Activated CD4-positive, CD25-positive, alpha-beta regulatory T cell treated with anti-CD3 and anti-CD28 coated beads, Interleukin-2, amount 50 U/mL, for 72 hours (primary cell): ENCODE data around the gene ABI3.
A peak's percentile ranks its signal among the peaks of the same experiment; 100 is the strongest.

ENCODE experiments used
- DNase-seq: peaks from one replicate; pipeline ENCODE4 v3.0.0; 2021

The ABI3 gene

DNA sequence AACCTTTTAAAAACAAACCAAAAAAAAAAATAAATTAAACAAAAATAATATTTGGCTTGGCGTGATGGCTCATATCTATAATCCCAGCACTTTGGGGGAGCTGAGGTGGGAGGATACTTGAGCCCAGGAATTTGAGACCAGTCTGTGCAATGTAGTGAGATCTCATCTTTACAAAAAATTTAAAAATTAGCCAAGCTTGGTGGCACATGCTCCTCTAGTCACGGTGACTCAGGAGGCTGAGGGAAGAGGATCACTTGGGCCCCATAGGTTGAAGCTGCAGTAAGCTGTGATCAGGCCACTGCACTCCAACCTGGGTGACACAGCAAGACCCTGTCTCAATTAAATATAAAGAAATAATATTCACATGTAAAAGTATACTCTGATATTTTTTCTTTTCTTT, 12.3 kb upstream of the ABI3 start:
- no peak for DNase-seq

GRCh38 chr17:49200423-49201083, 10.0 kb upstream of the ABI3 start:
- no peak for DNase-seq

- DNase-seq: no peak
Observed at GRCh38 chr17:49201481-49201927, 9.0 kb upstream of the ABI3 start.

DNA sequence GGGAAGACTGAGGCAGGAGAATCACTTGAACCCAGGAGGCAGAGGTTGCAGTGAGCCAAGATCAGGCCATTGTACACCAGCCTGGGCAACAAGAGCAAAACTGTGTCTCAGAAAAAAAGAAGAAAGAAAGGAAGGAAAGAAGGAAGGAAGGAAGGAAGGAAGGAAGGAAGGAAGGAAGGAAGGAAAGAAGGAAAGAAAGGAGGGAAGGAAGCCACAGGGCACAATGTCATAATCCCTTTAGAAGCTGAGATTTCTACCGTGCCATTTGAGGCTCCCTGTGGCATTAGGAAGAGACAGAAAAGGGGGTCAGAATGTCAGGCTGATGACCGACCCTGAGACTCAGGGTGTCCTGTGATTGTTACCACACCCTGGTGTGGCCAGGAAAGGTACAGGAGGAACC, 6.7 kb upstream of the ABI3 start:
- no peak for DNase-seq

- DNase-seq: no peak
Observed at GRCh38 chr17:49204516-49204915, 6.0 kb upstream of the ABI3 start.

DNA sequence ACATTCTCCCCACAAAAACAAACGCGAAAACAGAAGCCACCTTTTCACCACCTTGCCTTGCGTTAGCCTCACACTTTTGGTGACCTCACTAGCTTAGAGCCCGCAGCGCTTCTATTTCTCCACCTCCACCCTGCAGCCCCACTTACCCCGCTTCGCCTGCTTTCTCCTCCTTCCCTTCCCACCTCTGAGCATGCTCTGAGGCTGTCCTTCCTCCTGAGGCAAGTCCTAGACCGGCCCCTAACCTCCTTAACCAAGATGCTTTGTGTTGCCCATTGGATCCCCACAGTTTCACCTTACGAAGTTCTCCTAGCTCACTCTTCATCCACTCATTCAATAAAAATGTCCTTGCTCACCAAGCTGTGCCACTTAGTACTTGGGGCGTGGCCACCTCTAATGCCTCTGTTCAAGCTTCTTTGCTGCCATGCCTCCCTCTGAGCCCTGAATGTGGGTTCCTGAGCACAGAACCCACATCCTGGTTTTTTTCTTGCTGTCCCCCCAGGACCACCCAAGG, 1.4 kb upstream of the ABI3 start:
- DNase-seq: no peak

DNA sequence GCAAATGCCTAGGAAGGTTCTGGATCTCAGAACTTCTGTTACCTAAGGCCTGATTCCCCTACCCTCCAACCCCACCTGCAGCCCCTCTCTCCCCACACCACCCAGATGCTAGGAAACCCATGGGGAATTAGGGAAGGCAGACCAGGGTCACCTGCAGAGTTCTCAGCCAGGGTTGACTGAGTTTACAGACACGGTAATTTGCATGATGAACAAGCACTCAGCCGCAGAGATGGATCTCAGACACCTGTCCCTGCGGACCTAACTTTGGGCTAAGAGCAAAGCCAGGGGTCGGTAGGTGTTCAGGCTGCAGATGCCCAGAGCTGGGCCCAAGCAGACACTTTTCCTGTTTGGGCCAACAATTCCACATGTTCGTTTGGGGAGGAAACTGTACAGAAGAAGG, 2.9 kb downstream of the ABI3 start:
- DNase-seq: no peak

GRCh38 chr17:49213847-49214246, 3.3 kb downstream of the ABI3 start:
- DNase-seq: no peak

DNA sequence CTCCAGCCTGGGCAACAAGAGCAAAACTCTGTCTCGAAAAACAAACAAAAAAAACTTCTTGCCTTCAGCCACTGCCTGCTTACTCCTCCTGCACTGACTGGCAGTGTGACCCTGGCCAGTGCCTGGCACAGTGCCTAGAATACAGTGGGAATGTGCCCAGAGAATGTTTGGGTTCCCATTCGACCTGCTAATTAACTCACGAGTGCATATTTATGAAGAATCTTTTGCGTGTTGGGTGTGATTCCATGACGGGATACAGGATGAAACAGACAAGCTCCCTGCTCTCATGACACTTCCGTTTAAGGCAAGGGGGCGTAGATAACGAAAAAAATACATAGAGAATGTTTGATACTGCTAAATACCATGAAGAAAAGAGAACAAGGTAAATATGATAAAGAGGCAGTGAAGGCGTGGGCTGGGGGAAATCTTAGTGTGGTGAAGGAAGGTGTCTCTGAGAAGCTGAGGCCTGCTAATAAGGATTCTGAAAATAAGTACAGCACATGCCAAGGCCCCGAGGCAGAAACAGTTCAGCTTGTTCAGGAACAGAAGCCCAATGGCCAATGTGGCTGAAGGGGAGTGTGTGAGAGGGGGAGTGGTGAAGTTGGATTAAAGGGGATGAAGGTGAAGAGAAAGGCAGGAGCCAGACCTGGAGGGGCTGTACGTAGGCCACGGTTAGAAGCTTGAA, 4.3 kb downstream of the ABI3 start:
- DNase-seq: no peak

- no peak for DNase-seq
Observed at GRCh38 chr17:49216482-49216881, 6.0 kb downstream of the ABI3 start.

DNA sequence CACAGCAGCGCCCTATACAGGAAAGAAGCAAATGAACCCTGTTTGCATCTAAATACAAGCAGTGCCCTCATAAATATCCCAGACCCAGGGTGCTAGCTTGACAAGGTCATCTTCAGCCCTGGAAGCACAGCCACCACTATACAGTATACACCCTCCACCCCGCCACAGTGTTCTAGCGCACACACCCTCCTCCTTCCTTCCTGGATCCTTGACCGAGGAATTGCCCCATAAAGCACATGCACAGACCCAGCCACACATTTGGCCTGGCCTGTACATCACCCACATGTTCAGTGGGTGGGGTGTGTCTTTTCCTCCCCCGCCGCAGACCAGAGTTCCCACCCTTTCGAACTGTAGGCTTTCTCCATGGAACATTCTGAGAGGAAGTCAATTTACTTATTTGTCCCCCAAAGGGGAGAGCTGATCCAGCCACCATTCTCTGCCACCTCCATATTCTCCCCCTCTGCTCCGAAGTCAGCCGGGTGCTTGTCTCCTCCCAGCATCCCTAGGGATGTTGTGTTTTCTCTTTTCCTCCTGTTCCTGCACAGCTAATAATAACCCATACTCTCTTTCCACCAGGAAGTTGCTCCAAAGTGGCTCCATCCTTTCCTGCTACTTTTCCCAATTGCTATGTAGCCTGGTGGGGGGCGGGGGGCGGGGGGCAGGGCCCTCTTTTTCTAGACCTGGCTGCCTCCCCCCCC, 6.6 kb downstream of the ABI3 start:
- no peak for DNase-seq

DNA sequence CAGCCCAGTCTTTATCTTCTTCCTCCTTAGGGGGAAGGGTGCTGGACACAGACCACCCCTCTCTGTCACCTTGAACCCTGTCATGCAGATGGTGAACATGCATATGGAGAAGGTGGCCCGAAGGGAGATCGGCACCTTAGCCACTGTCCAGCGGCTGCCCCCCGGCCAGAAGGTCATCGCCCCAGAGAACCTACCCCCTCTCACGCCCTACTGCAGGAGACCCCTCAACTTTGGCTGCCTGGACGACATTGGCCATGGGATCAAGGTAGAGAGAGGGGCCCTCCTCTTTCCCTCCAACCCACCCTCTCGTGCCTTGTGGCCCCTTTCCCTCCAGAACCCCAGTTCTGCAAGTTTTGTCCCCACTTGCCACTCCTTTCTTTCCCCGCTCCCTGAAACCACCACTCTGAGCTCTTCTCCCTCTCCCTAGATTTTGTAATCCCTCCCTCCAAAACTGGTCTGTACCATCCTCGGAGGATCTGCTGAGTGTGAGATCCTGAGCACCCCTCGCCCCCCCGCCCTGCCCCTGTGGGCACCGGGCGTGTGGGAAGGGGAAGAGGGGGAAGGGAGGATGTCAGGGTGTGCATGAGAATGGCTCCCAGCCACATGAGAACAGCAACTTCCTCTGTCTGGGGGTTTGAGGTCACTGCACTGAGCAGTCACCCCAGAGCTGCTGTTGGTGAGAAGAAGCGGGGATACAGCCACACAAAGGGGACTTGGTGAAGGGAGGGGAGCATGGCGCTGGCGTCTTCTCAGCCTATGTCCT, 7.3 kb downstream of the ABI3 start:
- DNase-seq: no peak

GRCh38 chr17:49218941-49219913, 8.7 kb downstream of the ABI3 start:
- DNase-seq: no peak

DNA sequence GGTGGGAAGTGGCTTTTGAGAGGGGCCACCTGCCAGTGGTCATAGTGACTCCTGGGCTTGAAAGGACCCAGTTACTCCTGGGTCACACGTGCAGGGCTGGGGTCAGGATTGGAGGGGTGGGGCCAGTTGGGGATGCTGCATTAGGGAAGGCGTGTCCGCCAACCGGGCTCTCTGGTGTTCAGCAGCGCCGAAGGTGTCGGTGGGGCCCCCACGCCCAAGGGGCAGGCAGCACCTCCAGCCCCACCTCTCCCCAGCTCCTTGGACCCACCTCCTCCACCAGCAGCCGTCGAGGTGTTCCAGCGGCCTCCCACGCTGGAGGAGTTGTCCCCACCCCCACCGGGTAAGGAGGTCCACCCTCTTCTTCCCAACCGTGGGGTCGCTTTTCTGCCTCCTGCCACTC, 9.5 kb downstream of the ABI3 start:
- DNase-seq: no peak

DNA sequence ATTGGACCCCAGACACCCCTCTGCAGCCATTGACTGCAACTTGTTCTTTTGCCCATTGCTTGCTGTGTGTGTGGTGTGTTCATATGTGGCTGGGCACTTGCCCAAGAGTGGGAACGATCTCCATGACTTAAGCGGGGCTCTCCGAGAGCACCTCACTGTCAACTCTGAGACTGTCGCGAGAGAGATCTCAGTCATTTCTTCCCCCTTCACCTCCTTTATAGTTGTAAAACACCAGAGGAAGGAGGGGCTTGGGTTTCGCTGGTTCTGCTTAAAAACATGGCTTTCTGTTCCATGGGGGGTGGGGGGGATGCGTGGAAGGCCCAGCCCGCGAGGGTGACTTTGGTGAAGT, 12.6 kb downstream of the ABI3 start:
- DNase-seq: no peak

DNA sequence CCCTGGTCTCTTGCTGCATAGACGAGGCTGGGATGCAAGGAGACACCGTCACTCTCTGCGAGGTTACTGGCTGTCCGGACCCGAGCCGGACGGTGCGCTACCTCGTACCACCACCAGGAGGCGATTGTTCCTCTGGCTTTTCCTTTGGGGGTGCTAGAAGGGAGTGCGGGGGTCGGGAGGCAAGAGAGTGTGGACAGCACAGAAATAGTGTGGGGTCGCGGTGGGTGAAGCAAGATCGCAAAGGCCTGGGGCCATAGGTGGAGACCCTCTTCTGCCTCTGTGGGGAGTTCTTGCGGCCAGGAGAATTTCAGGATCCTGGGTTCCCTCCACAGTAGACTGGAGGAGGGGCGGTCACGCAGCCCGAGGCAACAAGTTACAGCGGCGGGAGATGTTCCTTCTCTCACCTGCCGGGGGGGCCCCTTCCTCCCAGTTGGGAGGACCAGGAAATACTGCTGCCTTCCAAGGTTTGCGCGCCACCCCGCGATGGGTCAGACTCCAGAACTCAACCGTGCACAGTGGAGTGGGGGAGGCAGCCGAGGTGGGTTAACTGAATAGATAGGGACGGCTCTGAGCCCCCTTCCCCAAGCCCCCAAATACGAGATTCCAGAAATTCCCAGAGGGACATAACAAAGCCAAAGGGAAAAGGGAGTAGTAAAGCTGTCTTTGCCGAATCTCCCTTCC, 13.2 kb downstream of the ABI3 start:
- peak; percentile 77 for DNase-seq

GRCh38 chr17:49224198-49224996, 13.9 kb downstream of the ABI3 start:
- peak; percentile 60 for DNase-seq

- no peak for DNase-seq
Observed at GRCh38 chr17:49224997-49225337, 14.5 kb downstream of the ABI3 start.

DNA sequence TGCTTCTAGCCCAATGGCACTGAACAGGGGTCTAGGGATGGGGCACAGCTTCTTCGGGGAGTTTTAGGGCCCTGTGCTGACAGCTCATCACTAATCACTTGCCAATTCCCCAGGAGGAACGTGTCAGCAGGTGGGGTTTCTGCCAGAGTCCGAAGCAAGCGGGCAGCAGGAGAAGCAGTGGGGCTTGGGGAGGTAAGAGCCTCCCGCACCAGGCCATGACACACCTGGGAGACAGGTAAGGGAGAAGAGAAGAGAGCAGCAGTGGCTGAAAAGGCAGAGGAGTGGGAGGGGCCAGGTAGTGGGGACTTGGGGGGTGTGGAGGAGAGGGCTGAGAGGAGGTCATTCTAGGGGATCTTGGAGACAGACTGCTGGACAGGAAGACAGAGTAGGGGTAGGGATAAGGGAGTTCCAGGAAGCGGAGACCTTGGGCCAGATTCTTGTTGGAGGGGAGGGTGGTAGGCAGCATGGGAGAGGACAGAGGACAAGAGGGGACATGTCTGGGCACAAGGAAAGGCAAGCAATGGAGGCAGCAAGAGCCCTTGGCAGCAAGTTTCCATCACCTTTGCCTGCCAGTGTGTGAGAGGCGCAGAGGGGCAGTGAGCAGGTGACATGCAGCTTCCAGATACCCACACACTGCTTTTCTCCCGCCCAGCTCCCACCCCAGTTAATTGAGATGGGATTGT, 15.2 kb downstream of the ABI3 start:
- DNase-seq: no peak

DNA sequence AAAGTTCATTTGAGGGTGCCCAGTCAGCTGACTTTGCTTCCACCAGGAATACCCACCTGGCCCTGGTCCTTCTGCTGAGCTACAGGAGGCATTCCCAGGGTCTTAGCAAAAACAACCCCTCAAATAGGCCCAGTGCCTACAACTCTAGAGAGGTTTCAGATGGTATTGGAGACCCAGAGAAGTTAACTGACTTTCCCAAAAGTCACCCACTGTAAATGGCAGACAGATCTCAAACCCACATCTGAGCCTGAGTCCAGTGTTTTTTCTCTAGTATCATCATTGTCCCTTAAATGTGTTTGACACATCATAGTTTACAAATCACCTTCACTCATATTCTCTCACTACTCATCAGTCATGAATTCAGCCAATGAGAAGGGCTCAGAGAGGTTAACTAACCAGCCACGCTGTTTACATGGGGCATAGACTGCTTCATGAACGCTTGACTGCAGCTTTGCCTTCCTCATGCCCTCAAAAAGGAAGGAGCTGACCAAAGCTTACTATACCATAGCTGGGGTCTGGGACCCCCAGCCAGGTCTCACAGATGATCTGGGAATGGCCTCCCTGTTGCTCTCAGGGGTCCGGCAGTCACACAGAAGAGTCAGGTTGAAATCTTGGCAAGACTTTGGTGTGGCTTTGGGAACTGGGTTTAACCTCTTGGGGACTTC, 16.4 kb downstream of the ABI3 start:
- no peak for DNase-seq
